ENCODE data around the gene ATP13A5.

The ATP13A5 gene

GRCh38 chr3:193230610-193231009 lies 147.9 kb downstream of the ATP13A5 start:
- Histone ChIP-seq H3K4me3 (no peak overlapping the region), H3K27ac (no peak overlapping the region)
- no peak for TF ChIP-seq CTCF (IDR thresholded peaks at IDR 0.05)
- no peak for DNase-seq (ENCODE audit: low spot score)

GRCh38 chr3:193229851-193230420 lies 148.6 kb downstream of the ATP13A5 start:
- TF ChIP-seq CTCF (IDR thresholded peaks at IDR 0.05), result no peak
- DNase-seq (ENCODE audit: low spot score), result no peak
- Histone ChIP-seq H3K27ac (no peak overlapping the region), H3K4me3 (no peak overlapping the region)

- H3K4me3 ChIP-seq, result no peak overlapping the region
- H3K27ac ChIP-seq, result no peak overlapping the region
- no peak for TF ChIP-seq CTCF (IDR thresholded peaks at IDR 0.05)
- DNase-seq (ENCODE audit: low spot score), result no peak
These were observed 150.3 kb downstream of the ATP13A5 start for GRCh38 chr3:193228206-193228605.

GRCh38 chr3:193225302-193226125 lies 153.0 kb downstream of the ATP13A5 start:
- Histone ChIP-seq H3K4me3 (no peak overlapping the region), H3K27ac (no peak overlapping the region)
- TF ChIP-seq CTCF (IDR thresholded peaks at IDR 0.05), result no peak
- DNase-seq (ENCODE audit: low spot score), result no peak
